Mammary epithelial cell (primary cell): Measurements from ENCODE around the gene RXRB.

ENCODE experiments used
- EZH2 ChIP-seq: IDR thresholded peaks from 2 replicates; pipeline ENCODE4 v1.6.1; 2012; ENCODE audit warnings: low read length, inconsistent platforms, borderline replicate concordance
- TF ChIP-seq, protein P1 (sequence below), 2 donors: IDR thresholded peaks in 1 of 2; conservative IDR thresholded peaks in 1 of 2; 2 replicates each; pipeline ENCODE4 v1.5.1; 2011 to 2012; ENCODE audit warnings: inconsistent platforms in 2 of 2, low read length in 2 of 2, mild to moderate bottlenecking in 2 of 2, control low read depth in 1 of 2, low read depth in 1 of 2; ENCODE audit not compliant: insufficient read depth in 1 of 2; ENCODE audit errors: extremely low read depth in 1 of 2

DNA sequence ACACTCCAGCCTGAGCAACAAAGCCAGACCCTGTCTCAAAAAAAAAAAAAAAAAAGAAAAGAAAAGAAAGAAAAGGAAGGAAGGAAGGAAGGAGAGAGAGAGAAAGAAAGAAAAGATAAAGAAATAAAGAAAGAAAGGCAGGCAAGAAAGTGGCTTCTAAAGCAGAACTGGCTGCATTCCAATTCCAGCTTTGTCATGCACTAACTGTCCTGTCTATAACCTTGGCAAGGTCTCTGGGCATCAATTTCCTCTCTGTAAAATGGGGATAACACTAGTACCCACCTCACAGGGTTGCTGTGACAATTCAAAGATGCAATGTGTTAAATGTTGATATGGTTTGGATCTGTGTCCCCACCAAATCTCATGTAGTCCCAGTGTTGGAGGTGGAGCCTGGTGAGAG lies 35.9 kb upstream of the RXRB start:
- no peak for TF ChIP-seq EZH2
- TF ChIP-seq, protein P1, sequence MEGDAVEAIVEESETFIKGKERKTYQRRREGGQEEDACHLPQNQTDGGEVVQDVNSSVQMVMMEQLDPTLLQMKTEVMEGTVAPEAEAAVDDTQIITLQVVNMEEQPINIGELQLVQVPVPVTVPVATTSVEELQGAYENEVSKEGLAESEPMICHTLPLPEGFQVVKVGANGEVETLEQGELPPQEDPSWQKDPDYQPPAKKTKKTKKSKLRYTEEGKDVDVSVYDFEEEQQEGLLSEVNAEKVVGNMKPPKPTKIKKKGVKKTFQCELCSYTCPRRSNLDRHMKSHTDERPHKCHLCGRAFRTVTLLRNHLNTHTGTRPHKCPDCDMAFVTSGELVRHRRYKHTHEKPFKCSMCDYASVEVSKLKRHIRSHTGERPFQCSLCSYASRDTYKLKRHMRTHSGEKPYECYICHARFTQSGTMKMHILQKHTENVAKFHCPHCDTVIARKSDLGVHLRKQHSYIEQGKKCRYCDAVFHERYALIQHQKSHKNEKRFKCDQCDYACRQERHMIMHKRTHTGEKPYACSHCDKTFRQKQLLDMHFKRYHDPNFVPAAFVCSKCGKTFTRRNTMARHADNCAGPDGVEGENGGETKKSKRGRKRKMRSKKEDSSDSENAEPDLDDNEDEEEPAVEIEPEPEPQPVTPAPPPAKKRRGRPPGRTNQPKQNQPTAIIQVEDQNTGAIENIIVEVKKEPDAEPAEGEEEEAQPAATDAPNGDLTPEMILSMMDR (conservative IDR thresholded peaks at IDR 0.05 in 1 of 2, IDR thresholded peaks at IDR 0.05 in 1 of 2; ENCODE audit: extremely low read depth in 1 of 2, insufficient read depth in 1 of 2, low read depth in 1 of 2, low read length in 2 of 2), result no peak
